ENCODE measurements around the gene RIMS3.

RIMS3 gene

GRCh38 chr1:40709100-40709801 is 43.8 kb upstream of the RIMS3 start:
- Histone ChIP-seq H3K9me2 (replicated peaks; ENCODE audit: insufficient read depth, low read length) (no peaks in the 10 kb centered on the region), H3F3A (ENCODE audit: insufficient read depth, low read length) (peaks cover 7% of the 10 kb centered on the region), H3K36me3 (replicated peaks; ENCODE audit: insufficient read depth, low read length) (no peaks in the 10 kb centered on the region), H2AFZ (ENCODE audit: low read length) (peak overlapping the region; percentile 24; the same call in 1 of the 2 replicates), H3K4me3 (ENCODE audit: low read length) (peak overlapping the region; percentile 66), H3K4me2 (ENCODE audit: low read depth, low read length) (peak overlapping the region; percentile 62), H3K27ac (ENCODE audit: low read length) (peak overlapping the region; percentile 60; the same call in 1 of the 2 replicates), H3K27me3 (replicated peaks; ENCODE audit: insufficient read depth, low read length) (no peaks in the 10 kb centered on the region), H3K4me1 (ENCODE audit: low read length) (peaks cover 36% of the 10 kb centered on the region), H3K9me3 (replicated peaks; ENCODE audit: insufficient read depth, low read length) (no peaks in the 10 kb centered on the region), H4K20me1 (ENCODE audit: insufficient read depth, low read length) (no peaks in the 10 kb centered on the region), H3K79me2 (ENCODE audit: low read length) (peaks cover 88% of the 10 kb centered on the region), H3K9ac (ENCODE audit: low read length) (peak overlapping the region; percentile 48; the same call in 1 of the 2 replicates)
- peak; percentile 96 for DNase-seq
- TF ChIP-seq CTCF (IDR thresholded peaks at IDR 0.05; ENCODE audit: low read length) (no peak), EZH2 (optimal IDR thresholded peaks at IDR 0.05; ENCODE audit: low read depth, low read length) (no peak), EZH2phosphoT487 (IDR thresholded peaks at IDR 0.05; ENCODE audit: low read length) (no peak)

- Histone ChIP-seq H3K79me2 (ENCODE audit: low read length) (peaks cover 88% of the 10 kb centered on the region), H3K9me2 (replicated peaks; ENCODE audit: insufficient read depth, low read length) (no peaks in the 10 kb centered on the region), H3K9ac (ENCODE audit: low read length) (peak overlapping the region; percentile 48; the same call in 1 of the 2 replicates), H3K9me3 (replicated peaks; ENCODE audit: insufficient read depth, low read length) (no peaks in the 10 kb centered on the region), H3F3A (ENCODE audit: insufficient read depth, low read length) (peaks cover 7% of the 10 kb centered on the region), H3K4me3 (ENCODE audit: low read length) (peak overlapping the region; percentile 66), H3K27me3 (replicated peaks; ENCODE audit: insufficient read depth, low read length) (no peaks in the 10 kb centered on the region), H2AFZ (ENCODE audit: low read length) (peak overlapping the region; percentile 24; the same call in 1 of the 2 replicates), H3K4me1 (ENCODE audit: low read length) (peaks cover 36% of the 10 kb centered on the region), H3K36me3 (replicated peaks; ENCODE audit: insufficient read depth, low read length) (no peaks in the 10 kb centered on the region), H3K27ac (ENCODE audit: low read length) (peak overlapping the region; percentile 60; the same call in 1 of the 2 replicates), H4K20me1 (ENCODE audit: insufficient read depth, low read length) (no peaks in the 10 kb centered on the region), H3K4me2 (ENCODE audit: low read depth, low read length) (peak overlapping the region; percentile 62)
- TF ChIP-seq CTCF (IDR thresholded peaks at IDR 0.05; ENCODE audit: low read length) (no peak), EZH2 (optimal IDR thresholded peaks at IDR 0.05; ENCODE audit: low read depth, low read length) (no peak), EZH2phosphoT487 (IDR thresholded peaks at IDR 0.05; ENCODE audit: low read length) (no peak)
- DNase-seq: peak; percentile 87
Observed at GRCh38 chr1:40708750-40709099, 43.2 kb upstream of the RIMS3 start.

GRCh38 chr1:40706626-40707025 is 41.1 kb upstream of the RIMS3 start:
- no peak for DNase-seq
- Histone ChIP-seq H3K27ac (ENCODE audit: low read length) (no peak overlapping the region), H3K4me2 (ENCODE audit: low read depth, low read length) (no peak overlapping the region), H2AFZ (ENCODE audit: low read length) (no peak overlapping the region), H3K4me3 (ENCODE audit: low read length) (no peak overlapping the region), H3F3A (ENCODE audit: insufficient read depth, low read length) (peaks cover 7% of the 10 kb centered on the region), H3K9me3 (replicated peaks; ENCODE audit: insufficient read depth, low read length) (no peaks in the 10 kb centered on the region), H3K27me3 (replicated peaks; ENCODE audit: insufficient read depth, low read length) (no peaks in the 10 kb centered on the region), H3K4me1 (ENCODE audit: low read length) (peaks cover 24% of the 10 kb centered on the region), H3K9ac (ENCODE audit: low read length) (no peak overlapping the region), H4K20me1 (ENCODE audit: insufficient read depth, low read length) (no peaks in the 10 kb centered on the region), H3K36me3 (replicated peaks; ENCODE audit: insufficient read depth, low read length) (no peaks in the 10 kb centered on the region), H3K9me2 (replicated peaks; ENCODE audit: insufficient read depth, low read length) (no peaks in the 10 kb centered on the region), H3K79me2 (ENCODE audit: low read length) (peaks cover 90% of the 10 kb centered on the region)
- TF ChIP-seq EZH2 (optimal IDR thresholded peaks at IDR 0.05; ENCODE audit: low read depth, low read length) (no peak), EZH2phosphoT487 (IDR thresholded peaks at IDR 0.05; ENCODE audit: low read length) (no peak), CTCF (IDR thresholded peaks at IDR 0.05; ENCODE audit: low read length) (no peak)
